SW 1271 (cell line): ENCODE results near the gene BACH1.
A peak's percentile ranks its signal among the peaks of the same experiment; 100 is the strongest.

ENCODE experiments used
- DNase-seq, 2 experiments: peaks; one replicate each; lab custom pipeline; 2025; lab: John Stamatoyannopoulos, UW

BACH1 gene

DNA sequence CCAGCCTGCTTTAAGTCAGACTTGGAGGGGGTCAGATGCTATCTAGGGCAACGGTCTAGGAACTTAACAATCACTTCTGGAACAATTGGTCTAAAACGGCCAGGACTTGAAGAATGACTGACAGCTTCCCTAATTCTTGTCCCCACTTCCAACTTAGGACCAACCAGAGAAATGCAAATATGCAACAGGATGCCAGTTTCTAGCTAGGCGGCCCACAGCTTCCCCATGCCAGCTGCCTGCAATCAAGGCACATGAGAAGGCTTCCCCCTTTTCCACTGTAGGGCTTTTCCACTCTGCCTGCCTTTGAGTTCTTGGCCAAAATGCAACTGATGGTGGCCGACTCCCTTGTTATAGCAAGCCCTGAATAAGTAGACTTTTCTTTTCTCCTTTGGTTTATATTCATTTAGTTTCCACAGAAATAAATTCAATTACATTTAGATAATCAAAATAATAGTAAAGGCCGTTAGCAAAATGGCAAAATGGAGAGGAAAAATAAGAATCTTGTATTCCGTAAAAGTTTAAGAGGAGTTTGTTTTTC lies 80.9 kb downstream of the BACH1 start:
- no peak for DNase-seq

DNA sequence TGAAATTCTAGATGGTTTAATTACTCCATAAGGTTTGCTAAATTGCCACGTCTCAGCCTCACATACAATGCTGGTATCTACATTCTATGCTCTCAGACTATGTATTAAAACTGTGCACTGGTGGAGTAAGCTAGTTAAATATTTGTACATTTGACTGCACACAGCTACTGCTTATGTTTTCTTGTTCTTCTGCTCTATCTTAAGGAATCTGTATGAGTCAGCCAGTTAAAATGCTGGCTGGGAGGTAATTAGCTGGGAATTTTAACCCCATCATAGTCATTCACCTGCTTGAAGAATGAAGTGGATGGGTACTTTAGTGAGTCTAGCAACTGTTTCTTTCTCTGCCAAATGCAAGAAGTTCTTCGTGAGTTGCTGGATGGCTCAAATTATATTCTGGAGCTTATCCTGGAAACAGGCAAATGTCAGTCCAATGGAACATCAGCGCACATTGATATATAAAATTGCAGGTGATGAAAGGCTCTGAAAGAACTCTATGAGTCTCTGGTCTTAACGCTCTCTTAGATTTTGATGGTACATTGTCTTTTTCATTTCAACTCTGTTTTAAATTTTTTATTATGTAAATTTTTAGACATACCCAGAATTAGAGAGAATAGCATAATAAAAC lies 83.4 kb downstream of the BACH1 start:
- DNase-seq: peak in 1 of 2 experiments; percentile 34

DNA sequence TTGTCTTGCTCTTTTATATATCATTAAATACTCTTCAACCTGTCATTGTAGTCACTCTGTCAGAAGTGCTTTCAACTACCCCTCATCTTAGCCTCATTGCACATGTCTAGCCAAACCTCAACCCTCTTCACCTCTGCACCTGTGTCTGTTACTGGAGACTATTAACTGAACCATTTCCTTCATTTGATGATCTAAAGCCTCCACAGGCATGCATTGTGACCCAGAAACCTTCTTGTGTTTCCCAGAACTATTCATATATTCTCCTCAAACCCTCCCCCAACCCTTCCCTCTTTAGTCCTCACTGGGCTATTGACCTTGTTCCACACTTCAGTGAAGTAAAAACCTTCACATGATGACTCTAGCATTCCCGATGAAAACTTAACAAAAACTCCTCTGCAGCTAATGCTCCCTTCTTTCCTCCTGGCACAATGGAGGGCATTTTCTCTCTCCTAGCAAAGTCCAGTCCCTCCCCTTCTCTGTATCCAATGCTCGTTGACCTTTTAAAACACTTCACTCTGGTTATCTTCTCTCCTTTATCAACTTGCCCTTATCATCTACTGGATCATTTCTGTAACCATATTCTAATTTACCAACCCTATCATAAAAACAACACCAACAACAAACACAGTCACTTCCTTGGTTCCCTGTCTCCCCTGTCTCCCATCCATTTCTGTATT lies 86.1 kb downstream of the BACH1 start:
- DNase-seq: no peak

DNA sequence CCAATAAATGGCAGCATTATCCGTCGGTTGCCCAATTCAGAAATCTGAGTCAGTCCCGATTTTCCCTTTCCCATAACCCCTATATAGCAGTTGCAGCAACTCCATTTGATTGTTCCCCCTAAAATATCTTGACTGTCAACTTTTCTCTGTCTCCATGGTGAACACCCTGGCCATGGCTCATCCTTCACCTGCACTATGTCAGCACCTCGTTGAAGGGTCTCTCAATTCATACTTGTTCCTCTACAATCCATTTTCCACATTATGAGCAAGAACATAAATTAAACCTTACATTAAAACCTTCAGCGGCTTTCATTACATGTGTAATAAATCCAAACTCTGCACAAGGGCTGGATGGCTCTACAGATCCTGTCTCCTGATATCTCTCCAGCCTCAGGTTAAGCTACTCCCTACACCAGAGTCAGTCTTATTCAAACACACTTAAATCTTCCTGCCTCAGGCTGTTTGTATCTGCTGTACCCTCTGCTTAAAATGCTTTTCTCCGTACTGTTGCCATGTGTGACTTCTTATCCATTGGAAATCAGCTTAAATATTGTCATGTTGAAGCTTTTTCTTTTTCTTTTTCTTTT lies 87.3 kb downstream of the BACH1 start:
- DNase-seq: no peak

DNA sequence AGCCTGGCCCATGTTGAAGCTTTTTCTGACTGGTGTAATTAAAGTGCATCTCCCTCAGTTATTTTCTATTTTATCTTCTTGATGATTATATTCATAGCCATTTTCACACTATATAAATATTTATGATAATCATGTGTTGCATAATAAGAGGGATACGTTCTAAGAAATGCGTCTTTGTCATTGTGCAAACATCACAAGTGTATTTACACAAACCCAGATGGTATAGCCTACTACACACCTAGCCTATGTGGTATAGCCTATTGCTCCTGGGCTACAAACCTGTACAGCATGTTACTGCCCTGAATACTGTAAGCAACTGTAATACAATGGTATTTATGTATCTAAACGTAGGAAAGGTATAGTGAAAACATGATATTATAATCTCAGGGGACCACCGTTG lies 88.1 kb downstream of the BACH1 start:
- no peak for DNase-seq

DNA sequence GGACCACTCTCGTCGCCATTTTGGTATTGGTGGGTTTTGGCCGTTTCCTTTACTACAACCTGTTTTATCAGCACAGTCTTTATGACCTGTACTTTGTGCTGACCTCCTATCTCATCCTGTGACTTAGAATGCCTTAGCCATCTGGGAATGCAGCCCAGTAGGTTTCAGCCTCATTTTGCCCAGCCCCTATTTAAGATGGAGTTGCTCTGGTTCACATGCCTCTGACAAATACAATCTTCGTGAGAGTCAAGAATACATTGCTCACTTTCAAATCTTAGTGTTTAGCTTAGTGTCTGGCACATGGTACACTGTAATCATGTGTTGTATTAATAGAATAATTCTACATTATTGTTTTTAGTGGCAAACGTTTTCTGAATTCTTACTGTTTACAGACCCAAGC lies 88.9 kb downstream of the BACH1 start:
- no peak for DNase-seq

DNA sequence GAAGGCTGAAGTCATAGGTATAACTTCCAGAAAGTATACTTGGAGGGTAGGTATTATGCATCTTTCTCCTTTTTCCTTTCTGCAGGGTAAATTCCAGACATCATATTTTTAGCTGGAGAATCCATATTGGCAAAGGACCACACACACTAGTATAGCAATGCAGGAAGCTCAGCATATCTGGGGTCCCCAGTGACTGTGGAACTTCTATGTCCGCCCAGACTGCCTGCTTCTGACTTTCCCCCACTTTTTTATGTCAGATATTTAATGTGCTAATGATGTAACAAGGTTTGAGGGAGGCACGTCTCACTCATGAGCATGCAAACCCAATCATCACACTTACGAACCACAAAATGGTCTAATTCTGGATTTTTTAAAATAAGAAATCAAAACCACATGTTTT lies 90.4 kb downstream of the BACH1 start:
- no peak for DNase-seq

DNA sequence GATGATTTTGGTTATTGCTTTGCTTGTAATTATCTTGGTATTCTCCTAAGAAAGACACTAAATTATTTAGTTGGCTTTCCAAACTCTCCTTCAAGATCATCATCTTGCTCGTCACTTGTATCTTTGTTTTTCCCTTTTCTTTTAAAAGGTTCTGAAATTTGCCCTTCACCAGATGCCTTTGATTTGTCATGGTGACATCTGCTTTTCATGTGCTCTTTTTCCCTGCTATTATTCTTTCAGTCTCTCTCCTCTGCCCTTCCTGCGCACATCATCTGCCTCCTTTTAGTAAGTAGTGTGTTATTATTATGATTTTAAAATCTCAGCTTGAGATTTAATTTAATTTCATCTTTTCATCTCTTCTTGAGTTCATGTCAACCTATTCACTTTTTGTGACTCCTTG lies 92.1 kb downstream of the BACH1 start:
- DNase-seq: no peak

DNA sequence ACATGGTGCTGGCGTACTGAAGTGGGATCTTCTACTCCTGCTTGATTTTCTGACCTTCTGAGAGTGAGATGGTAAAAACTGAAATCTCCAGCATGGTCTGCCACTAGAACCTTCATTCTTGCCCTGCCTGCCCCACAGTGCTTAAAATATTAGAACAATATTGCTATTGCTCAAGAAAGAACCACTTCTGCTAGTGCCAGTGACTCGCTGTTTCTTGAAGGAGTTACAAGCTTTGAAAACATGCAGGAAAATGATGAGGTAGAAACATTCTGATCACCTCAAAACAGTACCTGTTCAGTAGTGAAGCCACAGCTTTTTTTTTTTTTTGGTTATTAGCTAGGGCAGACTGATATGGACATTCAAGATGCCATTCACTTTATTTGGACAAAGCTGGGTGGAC lies 95.3 kb downstream of the BACH1 start:
- DNase-seq: no peak
